VCaP (cell line): Measurements from ENCODE around the gene CACNG6.

Experiments used
- H3K27ac ChIP-seq: fragments of 450-650 bp; 2 replicates; pipeline ENCODE4 v1.5.1; 2017
- TF ChIP-seq, protein P1 (sequence below): fragments of 450-650 bp; conservative IDR thresholded peaks from 2 replicates; pipeline ENCODE4 v1.5.1; 2017; ENCODE audit warnings: mild to moderate bottlenecking, moderate library complexity

The CACNG6 gene

DNA sequence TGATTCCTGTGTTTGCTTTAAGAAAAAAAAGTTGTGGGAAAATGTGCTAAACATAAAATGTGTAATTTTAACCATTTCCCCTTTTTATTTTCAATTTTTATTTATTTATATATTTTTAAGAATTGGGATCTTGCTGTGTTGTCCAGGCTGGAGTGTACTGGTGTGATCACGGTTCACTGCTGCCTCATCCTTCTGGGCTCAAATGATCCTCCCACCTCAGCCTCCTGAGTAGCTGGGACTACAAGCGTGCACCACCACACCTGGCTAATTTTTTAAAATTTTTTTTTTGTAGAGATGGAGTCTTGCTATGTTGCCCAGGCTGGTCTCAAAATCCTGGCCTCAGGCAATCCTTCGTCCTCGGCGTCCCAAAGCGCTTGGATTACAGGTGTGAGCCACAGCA, 19.0 kb downstream of the CACNG6 start:
- no peak overlapping the region for H3K27ac ChIP-seq
- TF ChIP-seq, protein P1, sequence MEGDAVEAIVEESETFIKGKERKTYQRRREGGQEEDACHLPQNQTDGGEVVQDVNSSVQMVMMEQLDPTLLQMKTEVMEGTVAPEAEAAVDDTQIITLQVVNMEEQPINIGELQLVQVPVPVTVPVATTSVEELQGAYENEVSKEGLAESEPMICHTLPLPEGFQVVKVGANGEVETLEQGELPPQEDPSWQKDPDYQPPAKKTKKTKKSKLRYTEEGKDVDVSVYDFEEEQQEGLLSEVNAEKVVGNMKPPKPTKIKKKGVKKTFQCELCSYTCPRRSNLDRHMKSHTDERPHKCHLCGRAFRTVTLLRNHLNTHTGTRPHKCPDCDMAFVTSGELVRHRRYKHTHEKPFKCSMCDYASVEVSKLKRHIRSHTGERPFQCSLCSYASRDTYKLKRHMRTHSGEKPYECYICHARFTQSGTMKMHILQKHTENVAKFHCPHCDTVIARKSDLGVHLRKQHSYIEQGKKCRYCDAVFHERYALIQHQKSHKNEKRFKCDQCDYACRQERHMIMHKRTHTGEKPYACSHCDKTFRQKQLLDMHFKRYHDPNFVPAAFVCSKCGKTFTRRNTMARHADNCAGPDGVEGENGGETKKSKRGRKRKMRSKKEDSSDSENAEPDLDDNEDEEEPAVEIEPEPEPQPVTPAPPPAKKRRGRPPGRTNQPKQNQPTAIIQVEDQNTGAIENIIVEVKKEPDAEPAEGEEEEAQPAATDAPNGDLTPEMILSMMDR, result no peak

GRCh38 chr19:54011507-54012211, 20.2 kb downstream of the CACNG6 start:
- no peak overlapping the region for H3K27ac ChIP-seq
- TF ChIP-seq, protein P1, result no peak

- TF ChIP-seq, protein P1, result no peak
- no peak overlapping the region for H3K27ac ChIP-seq
Observed at GRCh38 chr19:54013866-54014265, 22.4 kb downstream of the CACNG6 start.

- H3K27ac ChIP-seq, result no peak overlapping the region
- TF ChIP-seq, protein P1, result no peak
Observed at GRCh38 chr19:54014920-54015560, 23.6 kb downstream of the CACNG6 start.

DNA sequence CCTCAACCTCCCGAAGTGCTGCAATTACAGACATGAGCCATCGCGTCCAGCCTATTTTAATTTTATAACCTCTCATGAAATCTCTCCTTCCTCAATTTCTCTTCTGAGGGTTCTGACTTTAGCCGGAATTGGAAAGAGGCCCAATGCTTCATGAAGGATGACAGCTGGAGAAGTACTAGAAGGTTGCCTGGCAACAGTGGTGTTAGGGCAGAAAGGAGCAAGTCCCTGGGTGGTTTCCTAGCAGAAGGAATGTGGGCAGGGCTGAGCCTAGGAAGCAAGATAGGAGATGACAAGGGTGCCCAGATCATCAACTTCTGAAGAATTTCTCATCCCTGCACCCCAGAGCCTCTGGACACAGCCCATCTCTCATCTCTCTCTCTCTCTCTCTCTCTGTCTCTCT, 25.8 kb downstream of the CACNG6 start:
- no peak overlapping the region for H3K27ac ChIP-seq
- TF ChIP-seq, protein P1, result no peak

GRCh38 chr19:54021363-54021762, 29.9 kb downstream of the CACNG6 start:
- TF ChIP-seq, protein P1, result no peak
- H3K27ac ChIP-seq, result no peak overlapping the region

- TF ChIP-seq, protein P1, result no peak
- no peak overlapping the region for H3K27ac ChIP-seq
Observed at GRCh38 chr19:54021932-54022331, 30.5 kb downstream of the CACNG6 start.
